GM23338 (cell line): ENCODE results near the gene EXOSC1. TPM values are rescaled to one million over a fixed set of nuclear protein-coding genes. Genes with fewer than 3 reads are reported as not detected.

Experiments
- ATAC-seq: fragments of 200-7000 bp; cut with Tn5 transposase; 3 replicates; pipeline ENCODE4 v1.9.1; 2020
- DNase-seq: peaks from one replicate; pipeline ENCODE4 v3.0.0-alpha.2; 2015; ENCODE audit warnings: low spot score
- H2AFZ ChIP-seq: fragments of 200-600 bp; sonication (generic); 2 replicates; pipeline ENCODE4 v1.8.0; 2016; ENCODE audit warnings: antibody characterized with exemption, mild to moderate bottlenecking, moderate library complexity
- H3F3A ChIP-seq: fragments of 200-600 bp; sonication (generic); replicated peaks from 2 replicates; pipeline ENCODE4 v1.8.0; 2017; ENCODE audit warnings: antibody characterized with exemption, mixed run types, low read depth
- H3K27ac ChIP-seq: fragments of 200-600 bp; sonication (generic); 2 replicates; pipeline ENCODE4 v1.6.1; 2016; ENCODE audit warnings: low read depth
- H3K27me3 ChIP-seq: fragments of 200-600 bp; sonication (generic); 2 replicates; pipeline ENCODE4 v1.8.0; 2016; ENCODE audit warnings: mild to moderate bottlenecking, mixed run types, moderate library complexity; ENCODE audit not compliant: insufficient read depth
- H3K36me3 ChIP-seq: fragments of 200-600 bp; sonication (generic); 2 replicates; pipeline ENCODE4 v1.8.0; 2016; ENCODE audit warnings: mild to moderate bottlenecking; ENCODE audit not compliant: insufficient read depth
- H3K4me1 ChIP-seq: fragments of 200-600 bp; sonication (generic); 2 replicates; pipeline ENCODE4 v1.8.0; 2016; ENCODE audit warnings: mild to moderate bottlenecking, moderate library complexity; ENCODE audit not compliant: insufficient read depth
- H3K4me2 ChIP-seq: fragments of 200-600 bp; sonication (generic); 2 replicates; pipeline ENCODE4 v1.7.1; 2017; ENCODE audit warnings: mixed run types
- H3K4me3 ChIP-seq: fragments of 200-600 bp; sonication (generic); 2 replicates; pipeline ENCODE4 v1.6.1; 2016; ENCODE audit warnings: mixed run types
- H3K79me2 ChIP-seq: fragments of 200-600 bp; sonication (generic); replicated peaks from 2 replicates; pipeline ENCODE4 v1.8.0; 2017; ENCODE audit warnings: mild to moderate bottlenecking; ENCODE audit not compliant: insufficient read depth
- H3K9me2 ChIP-seq: fragments of 200-600 bp; sonication (generic); 2 replicates; pipeline ENCODE4 v1.8.0; 2017; ENCODE audit not compliant: insufficient read depth
- H4K20me1 ChIP-seq: fragments of 200-600 bp; sonication (generic); replicated peaks from 2 replicates; pipeline ENCODE4 v1.8.0; 2017; ENCODE audit warnings: mild to moderate bottlenecking; ENCODE audit not compliant: insufficient read depth
- H3K27ac Mint-ChIP-seq: 2 replicates; pipeline ENCODE4 v1.8.0; 2020; ENCODE audit warnings: inconsistent platforms, mild to moderate bottlenecking, moderate library complexity, mixed read lengths
- H3K27me3 Mint-ChIP-seq: 3 replicates; pipeline ENCODE4 v1.8.0; 2022; ENCODE audit warnings: low read depth, mild to moderate bottlenecking, moderate library complexity, mixed read lengths, inconsistent platforms; ENCODE audit not compliant: insufficient read depth, poor library complexity
- H3K36me3 Mint-ChIP-seq: 3 replicates; pipeline ENCODE4 v1.8.0; 2021; ENCODE audit warnings: low read depth, mild to moderate bottlenecking, inconsistent platforms, moderate library complexity, mixed read lengths
- H3K4me1 Mint-ChIP-seq: 3 replicates; pipeline ENCODE4 v1.8.0; 2020; ENCODE audit warnings: mild to moderate bottlenecking, inconsistent platforms, mixed read lengths
- H3K4me3 Mint-ChIP-seq: 3 replicates; pipeline ENCODE4 v1.8.0; 2021; ENCODE audit warnings: moderate library complexity, mild to moderate bottlenecking, inconsistent platforms, mixed read lengths
- H3K9me3 Mint-ChIP-seq: 3 replicates; pipeline ENCODE4 v1.8.0; 2020; ENCODE audit warnings: moderate library complexity, mild to moderate bottlenecking, inconsistent platforms, mixed read lengths
- CREB1 ChIP-seq: fragments of 250-450 bp; sonication (Bioruptor Pico); IDR thresholded peaks from 2 replicates; pipeline ENCODE4 v1.5.0; 2020; ENCODE audit warnings: low read depth, mild to moderate bottlenecking, moderate library complexity
- JUNB ChIP-seq: IDR thresholded peaks from one replicate; pipeline ENCODE4 v1.6.1; 2016; ENCODE audit warnings: antibody characterized with exemption; ENCODE audit not compliant: unreplicated experiment
- NANOG ChIP-seq: IDR thresholded peaks from 2 replicates; pipeline ENCODE4 v1.6.1; 2016; ENCODE audit warnings: antibody characterized with exemption, borderline replicate concordance
- STAT1 ChIP-seq: IDR thresholded peaks from one replicate; pipeline ENCODE4 v1.6.1; 2016; ENCODE audit warnings: antibody characterized with exemption; ENCODE audit not compliant: unreplicated experiment
- ZNF114 ChIP-seq: fragments of 250-450 bp; sonication (Bioruptor Pico); IDR thresholded peaks from 2 replicates; pipeline ENCODE4 v1.5.0; 2020; ENCODE audit warnings: mild to moderate bottlenecking, moderate library complexity
- ZNF331 ChIP-seq: fragments of 250-450 bp; sonication (Bioruptor Pico); IDR thresholded peaks from 2 replicates; pipeline ENCODE4 v1.5.0; 2020; ENCODE audit warnings: low read depth, mild to moderate bottlenecking, moderate library complexity
- polyA plus RNA-seq: library from polyadenylated mRNA; unstranded; fragments of >200 nt; fragmentation: Nextera tagmentation; extraction: Ambion mirVana; gene quantifications from 2 replicates; pipeline ENCODE4 v1.2.1, GENCODE V29; 2016
- total RNA-seq: library from RNA; depleted of rRNA; stranded (reverse); fragments of >200 nt; shearing (Covaris generic); gene quantifications from 2 replicates; pipeline ENCODE4 v1.2.3, GENCODE V29; 2014
- TF ChIP-seq, protein P1 (sequence below): IDR thresholded peaks from 2 replicates; pipeline ENCODE4 v1.6.1; 2016; ENCODE audit warnings: antibody characterized with exemption
- TF ChIP-seq, protein P2 (sequence below), 2 experiments: fragments of 200-600 bp in 1 of 2; sonication (generic) in 1 of 2; conservative IDR thresholded peaks; 2 replicates each; pipeline versions ENCODE4 v1.5.1 to v1.6.1; 2016 to 2017; ENCODE audit warnings: antibody characterized with exemption in 2 of 2, low read depth in 2 of 2, mild to moderate bottlenecking in 2 of 2, moderate library complexity in 1 of 2
- TF ChIP-seq, protein P3 (sequence below): fragments of 250-450 bp; sonication (Bioruptor Pico); IDR thresholded peaks from 2 replicates; pipeline ENCODE4 v1.5.0; 2020; ENCODE audit warnings: mild to moderate bottlenecking, moderate library complexity
- TF ChIP-seq, protein P4 (sequence below): IDR thresholded peaks from one replicate; pipeline ENCODE4 v1.6.1; 2018; ENCODE audit warnings: antibody characterized with exemption; ENCODE audit not compliant: unreplicated experiment

EXOSC1 gene
- total and polyA plus RNA-seq, 2 experiments from 2014 or later: 63.6 to 131 TPM

DNA sequence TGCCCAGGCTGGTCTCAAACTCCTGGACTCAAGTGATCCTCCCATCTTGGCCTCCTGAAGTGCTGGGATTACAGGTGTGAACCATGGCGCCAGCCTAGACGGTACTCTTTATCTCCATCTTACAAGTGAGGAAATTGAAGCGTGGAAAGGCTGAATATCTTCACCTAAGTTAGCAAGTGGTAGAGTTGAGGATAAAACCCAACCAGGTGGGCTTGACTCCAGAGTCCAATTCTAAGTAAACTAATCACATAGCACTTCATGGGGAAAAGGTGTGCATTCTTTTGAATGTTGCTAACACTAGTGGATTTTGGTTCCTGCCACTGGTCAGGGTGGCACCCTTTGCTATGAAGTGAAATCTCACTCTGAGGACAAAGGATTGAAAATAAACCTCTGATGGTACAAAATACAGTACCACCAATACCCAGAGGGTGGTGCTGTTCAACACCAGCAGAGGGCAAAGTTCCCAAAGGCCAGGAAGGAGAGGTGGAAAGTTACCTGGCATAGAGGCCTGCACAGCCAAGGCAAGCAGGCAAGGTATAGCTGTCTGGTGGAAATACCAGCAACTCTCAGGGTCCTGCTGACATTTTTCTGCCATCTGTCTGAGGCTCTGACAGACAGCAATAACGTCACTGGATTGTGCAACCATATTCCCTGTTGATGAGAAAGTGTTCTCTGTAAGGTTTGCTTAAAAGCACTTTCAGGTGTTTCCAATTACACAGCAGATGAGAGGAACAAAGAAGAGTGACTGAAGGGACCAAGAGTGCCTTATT lies 17.7 kb upstream of the EXOSC1 start (continued):
- TF ChIP-seq, protein P1, sequence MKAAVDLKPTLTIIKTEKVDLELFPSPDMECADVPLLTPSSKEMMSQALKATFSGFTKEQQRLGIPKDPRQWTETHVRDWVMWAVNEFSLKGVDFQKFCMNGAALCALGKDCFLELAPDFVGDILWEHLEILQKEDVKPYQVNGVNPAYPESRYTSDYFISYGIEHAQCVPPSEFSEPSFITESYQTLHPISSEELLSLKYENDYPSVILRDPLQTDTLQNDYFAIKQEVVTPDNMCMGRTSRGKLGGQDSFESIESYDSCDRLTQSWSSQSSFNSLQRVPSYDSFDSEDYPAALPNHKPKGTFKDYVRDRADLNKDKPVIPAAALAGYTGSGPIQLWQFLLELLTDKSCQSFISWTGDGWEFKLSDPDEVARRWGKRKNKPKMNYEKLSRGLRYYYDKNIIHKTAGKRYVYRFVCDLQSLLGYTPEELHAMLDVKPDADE: no peak

DNA sequence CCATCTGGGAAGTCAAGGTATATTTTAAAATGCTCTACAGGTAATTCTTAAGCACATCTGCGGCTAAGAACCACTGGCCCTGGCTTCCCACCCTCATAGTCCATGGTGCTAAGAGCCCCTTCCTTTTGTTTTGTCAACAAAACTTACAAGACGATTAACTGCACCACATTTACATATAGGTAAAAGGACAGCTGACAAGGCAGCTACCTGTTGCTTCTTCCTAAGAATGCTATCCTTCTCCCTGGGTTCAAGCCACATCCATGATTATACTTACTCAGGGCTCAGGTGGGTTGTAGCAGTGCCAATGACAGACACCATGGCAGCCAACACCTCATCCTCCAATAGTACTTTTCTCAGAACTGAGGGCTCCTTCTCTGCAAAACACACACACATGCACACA lies 16.5 kb upstream of the EXOSC1 start:
- Mint-ChIP-seq H3K27me3 (peaks cover 12% of the 10 kb centered on the region), H3K4me1 (peaks cover 5% of the 10 kb centered on the region; the same call in 1 of the 3 replicates), H3K4me3 (no peak overlapping the region), H3K9me3 (no peaks in the 10 kb centered on the region), H3K36me3 (peaks cover 93% of the 10 kb centered on the region), H3K27ac (no peak overlapping the region)
- H4K20me1 ChIP-seq: peaks cover 9% of the 10 kb centered on the region
- H3K27me3 ChIP-seq: no peaks in the 10 kb centered on the region
- DNase-seq (no peak), ATAC-seq (no peak)
- no peak overlapping the region for H3K4me2 ChIP-seq
- H3F3A ChIP-seq: peaks cover 34% of the 10 kb centered on the region
- peaks cover 66% of the 10 kb centered on the region for H3K36me3 ChIP-seq
- no peak overlapping the region for H3K27ac ChIP-seq
- H3K9me2 ChIP-seq: no peaks in the 10 kb centered on the region
- no peak overlapping the region for H3K4me3 ChIP-seq
- no peaks in the 10 kb centered on the region for H3K4me1 ChIP-seq
- H2AFZ ChIP-seq: no peak overlapping the region
- H3K79me2 ChIP-seq: no peaks in the 10 kb centered on the region
- TF ChIP-seq CREB1: no peak
- no peak for TF ChIP-seq ZNF331 (CRISPR knock-in tag)
- TF ChIP-seq, protein P1: no peak
- TF ChIP-seq, protein P2, sequence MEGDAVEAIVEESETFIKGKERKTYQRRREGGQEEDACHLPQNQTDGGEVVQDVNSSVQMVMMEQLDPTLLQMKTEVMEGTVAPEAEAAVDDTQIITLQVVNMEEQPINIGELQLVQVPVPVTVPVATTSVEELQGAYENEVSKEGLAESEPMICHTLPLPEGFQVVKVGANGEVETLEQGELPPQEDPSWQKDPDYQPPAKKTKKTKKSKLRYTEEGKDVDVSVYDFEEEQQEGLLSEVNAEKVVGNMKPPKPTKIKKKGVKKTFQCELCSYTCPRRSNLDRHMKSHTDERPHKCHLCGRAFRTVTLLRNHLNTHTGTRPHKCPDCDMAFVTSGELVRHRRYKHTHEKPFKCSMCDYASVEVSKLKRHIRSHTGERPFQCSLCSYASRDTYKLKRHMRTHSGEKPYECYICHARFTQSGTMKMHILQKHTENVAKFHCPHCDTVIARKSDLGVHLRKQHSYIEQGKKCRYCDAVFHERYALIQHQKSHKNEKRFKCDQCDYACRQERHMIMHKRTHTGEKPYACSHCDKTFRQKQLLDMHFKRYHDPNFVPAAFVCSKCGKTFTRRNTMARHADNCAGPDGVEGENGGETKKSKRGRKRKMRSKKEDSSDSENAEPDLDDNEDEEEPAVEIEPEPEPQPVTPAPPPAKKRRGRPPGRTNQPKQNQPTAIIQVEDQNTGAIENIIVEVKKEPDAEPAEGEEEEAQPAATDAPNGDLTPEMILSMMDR (conservative IDR thresholded peaks at IDR 0.05; ENCODE audit: low read depth in 2 of 2): no peak
- TF ChIP-seq NANOG: no peak
- TF ChIP-seq, protein P3, sequence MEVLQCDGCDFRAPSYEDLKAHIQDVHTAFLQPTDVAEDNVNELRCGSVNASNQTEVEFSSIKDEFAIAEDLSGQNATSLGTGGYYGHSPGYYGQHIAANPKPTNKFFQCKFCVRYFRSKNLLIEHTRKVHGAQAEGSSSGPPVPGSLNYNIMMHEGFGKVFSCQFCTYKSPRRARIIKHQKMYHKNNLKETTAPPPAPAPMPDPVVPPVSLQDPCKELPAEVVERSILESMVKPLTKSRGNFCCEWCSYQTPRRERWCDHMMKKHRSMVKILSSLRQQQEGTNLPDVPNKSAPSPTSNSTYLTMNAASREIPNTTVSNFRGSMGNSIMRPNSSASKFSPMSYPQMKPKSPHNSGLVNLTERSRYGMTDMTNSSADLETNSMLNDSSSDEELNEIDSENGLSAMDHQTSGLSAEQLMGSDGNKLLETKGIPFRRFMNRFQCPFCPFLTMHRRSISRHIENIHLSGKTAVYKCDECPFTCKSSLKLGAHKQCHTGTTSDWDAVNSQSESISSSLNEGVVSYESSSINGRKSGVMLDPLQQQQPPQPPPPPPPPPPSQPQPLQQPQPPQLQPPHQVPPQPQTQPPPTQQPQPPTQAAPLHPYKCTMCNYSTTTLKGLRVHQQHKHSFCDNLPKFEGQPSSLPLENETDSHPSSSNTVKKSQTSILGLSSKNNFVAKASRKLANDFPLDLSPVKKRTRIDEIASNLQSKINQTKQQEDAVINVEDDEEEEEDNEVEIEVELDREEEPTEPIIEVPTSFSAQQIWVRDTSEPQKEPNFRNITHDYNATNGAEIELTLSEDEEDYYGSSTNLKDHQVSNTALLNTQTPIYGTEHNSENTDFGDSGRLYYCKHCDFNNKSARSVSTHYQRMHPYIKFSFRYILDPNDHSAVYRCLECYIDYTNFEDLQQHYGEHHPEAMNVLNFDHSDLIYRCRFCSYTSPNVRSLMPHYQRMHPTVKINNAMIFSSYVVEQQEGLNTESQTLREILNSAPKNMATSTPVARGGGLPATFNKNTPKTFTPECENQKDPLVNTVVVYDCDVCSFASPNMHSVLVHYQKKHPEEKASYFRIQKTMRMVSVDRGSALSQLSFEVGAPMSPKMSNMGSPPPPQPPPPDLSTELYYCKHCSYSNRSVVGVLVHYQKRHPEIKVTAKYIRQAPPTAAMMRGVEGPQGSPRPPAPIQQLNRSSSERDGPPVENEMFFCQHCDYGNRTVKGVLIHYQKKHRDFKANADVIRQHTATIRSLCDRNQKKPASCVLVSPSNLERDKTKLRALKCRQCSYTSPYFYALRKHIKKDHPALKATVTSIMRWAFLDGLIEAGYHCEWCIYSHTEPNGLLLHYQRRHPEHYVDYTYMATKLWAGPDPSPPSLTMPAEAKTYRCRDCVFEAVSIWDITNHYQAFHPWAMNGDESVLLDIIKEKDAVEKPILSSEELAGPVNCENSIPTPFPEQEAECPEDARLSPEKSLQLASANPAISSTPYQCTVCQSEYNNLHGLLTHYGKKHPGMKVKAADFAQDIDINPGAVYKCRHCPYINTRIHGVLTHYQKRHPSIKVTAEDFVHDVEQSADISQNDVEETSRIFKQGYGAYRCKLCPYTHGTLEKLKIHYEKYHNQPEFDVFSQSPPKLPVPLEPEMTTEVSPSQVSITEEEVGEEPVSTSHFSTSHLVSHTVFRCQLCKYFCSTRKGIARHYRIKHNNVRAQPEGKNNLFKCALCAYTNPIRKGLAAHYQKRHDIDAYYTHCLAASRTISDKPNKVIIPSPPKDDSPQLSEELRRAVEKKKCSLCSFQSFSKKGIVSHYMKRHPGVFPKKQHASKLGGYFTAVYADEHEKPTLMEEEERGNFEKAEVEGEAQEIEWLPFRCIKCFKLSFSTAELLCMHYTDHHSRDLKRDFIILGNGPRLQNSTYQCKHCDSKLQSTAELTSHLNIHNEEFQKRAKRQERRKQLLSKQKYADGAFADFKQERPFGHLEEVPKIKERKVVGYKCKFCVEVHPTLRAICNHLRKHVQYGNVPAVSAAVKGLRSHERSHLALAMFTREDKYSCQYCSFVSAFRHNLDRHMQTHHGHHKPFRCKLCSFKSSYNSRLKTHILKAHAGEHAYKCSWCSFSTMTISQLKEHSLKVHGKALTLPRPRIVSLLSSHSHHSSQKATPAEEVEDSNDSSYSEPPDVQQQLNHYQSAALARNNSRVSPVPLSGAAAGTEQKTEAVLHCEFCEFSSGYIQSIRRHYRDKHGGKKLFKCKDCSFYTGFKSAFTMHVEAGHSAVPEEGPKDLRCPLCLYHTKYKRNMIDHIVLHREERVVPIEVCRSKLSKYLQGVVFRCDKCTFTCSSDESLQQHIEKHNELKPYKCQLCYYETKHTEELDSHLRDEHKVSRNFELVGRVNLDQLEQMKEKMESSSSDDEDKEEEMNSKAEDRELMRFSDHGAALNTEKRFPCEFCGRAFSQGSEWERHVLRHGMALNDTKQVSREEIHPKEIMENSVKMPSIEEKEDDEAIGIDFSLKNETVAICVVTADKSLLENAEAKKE (CRISPR knock-in tag): no peak
- no peak for TF ChIP-seq JUNB
- TF ChIP-seq ZNF114 (CRISPR knock-in tag): no peak
- no peak for TF ChIP-seq STAT1
- TF ChIP-seq, protein P4, sequence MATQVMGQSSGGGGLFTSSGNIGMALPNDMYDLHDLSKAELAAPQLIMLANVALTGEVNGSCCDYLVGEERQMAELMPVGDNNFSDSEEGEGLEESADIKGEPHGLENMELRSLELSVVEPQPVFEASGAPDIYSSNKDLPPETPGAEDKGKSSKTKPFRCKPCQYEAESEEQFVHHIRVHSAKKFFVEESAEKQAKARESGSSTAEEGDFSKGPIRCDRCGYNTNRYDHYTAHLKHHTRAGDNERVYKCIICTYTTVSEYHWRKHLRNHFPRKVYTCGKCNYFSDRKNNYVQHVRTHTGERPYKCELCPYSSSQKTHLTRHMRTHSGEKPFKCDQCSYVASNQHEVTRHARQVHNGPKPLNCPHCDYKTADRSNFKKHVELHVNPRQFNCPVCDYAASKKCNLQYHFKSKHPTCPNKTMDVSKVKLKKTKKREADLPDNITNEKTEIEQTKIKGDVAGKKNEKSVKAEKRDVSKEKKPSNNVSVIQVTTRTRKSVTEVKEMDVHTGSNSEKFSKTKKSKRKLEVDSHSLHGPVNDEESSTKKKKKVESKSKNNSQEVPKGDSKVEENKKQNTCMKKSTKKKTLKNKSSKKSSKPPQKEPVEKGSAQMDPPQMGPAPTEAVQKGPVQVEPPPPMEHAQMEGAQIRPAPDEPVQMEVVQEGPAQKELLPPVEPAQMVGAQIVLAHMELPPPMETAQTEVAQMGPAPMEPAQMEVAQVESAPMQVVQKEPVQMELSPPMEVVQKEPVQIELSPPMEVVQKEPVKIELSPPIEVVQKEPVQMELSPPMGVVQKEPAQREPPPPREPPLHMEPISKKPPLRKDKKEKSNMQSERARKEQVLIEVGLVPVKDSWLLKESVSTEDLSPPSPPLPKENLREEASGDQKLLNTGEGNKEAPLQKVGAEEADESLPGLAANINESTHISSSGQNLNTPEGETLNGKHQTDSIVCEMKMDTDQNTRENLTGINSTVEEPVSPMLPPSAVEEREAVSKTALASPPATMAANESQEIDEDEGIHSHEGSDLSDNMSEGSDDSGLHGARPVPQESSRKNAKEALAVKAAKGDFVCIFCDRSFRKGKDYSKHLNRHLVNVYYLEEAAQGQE: no peak
